ENCODE results near the gene ELOVL6. TPM values are rescaled to one million over a fixed set of nuclear protein-coding genes. Genes with fewer than 3 reads are reported as not detected.
A peak's percentile ranks its signal among the peaks of the same experiment; 100 is the strongest.

ELOVL6 gene
- total and polyA plus RNA-seq, 2 donors (not counting 1 experiment from before 2014, with no cell fraction given) = 15.0 to 43.4 TPM

DNA sequence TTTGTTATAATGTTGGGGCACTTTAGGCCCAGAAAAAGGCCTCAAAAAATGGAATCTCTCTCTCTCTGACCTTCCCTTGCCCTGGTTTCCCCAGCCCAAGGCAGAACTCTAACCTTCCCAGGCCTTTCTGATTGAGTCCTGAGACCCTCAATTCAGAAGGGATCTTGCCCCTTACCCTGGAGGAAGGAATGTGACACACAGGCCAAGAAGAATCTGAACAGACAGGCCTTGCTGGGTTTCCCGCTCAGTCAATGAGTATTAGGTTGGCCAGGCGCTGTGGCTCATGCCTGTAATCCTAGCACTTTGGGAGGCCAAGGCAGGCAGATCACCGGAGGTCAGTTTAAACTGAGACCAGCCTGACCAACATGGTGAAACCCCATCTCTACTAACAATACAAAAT, 27.6 kb downstream of the ELOVL6 start:
- H3K9ac ChIP-seq (ENCODE audit: insufficient read depth, low read length) = no peak overlapping the region
- TF ChIP-seq, protein P1, sequence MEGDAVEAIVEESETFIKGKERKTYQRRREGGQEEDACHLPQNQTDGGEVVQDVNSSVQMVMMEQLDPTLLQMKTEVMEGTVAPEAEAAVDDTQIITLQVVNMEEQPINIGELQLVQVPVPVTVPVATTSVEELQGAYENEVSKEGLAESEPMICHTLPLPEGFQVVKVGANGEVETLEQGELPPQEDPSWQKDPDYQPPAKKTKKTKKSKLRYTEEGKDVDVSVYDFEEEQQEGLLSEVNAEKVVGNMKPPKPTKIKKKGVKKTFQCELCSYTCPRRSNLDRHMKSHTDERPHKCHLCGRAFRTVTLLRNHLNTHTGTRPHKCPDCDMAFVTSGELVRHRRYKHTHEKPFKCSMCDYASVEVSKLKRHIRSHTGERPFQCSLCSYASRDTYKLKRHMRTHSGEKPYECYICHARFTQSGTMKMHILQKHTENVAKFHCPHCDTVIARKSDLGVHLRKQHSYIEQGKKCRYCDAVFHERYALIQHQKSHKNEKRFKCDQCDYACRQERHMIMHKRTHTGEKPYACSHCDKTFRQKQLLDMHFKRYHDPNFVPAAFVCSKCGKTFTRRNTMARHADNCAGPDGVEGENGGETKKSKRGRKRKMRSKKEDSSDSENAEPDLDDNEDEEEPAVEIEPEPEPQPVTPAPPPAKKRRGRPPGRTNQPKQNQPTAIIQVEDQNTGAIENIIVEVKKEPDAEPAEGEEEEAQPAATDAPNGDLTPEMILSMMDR (conservative IDR thresholded peaks at IDR 0.05 in 1 of 2, IDR thresholded peaks at IDR 0.05 in 1 of 2; ENCODE audit: low read depth in 1 of 2, low read length in 2 of 2) = peak; percentile 12 to 17
- TF ChIP-seq EZH2 (IDR thresholded peaks at IDR 0.05; ENCODE audit: low read length, missing control alignments) = no peak
- H3K4me1 ChIP-seq (ENCODE audit: control insufficient read depth, extremely low read depth, insufficient read depth, low read length) = peaks cover 2% of the 10 kb centered on the region
- H3K4me3 ChIP-seq (replicated peaks in 1 of 4; ENCODE audit: control extremely low read depth in 1 of 4, insufficient read depth in 1 of 4, low read depth in 3 of 4, low read length in 4 of 4) = no peak overlapping the region
- no peak for DNase-seq (ENCODE audit: low read depth in 2 of 2)
- H3K9me3 ChIP-seq (ENCODE audit: control insufficient read depth, insufficient read depth, low read depth, low read length) = no peaks in the 10 kb centered on the region
- no peaks in the 10 kb centered on the region for H3K36me3 ChIP-seq (ENCODE audit: control insufficient read depth, insufficient read depth, low read length)
- H3K27ac ChIP-seq (ENCODE audit: insufficient read depth, low read length) = no peak overlapping the region
- no peak overlapping the region for H2AFZ ChIP-seq (ENCODE audit: low read length)
- H3K79me2 ChIP-seq (ENCODE audit: control insufficient read depth, insufficient read depth, low read length) = no peaks in the 10 kb centered on the region
- H4K20me1 ChIP-seq (ENCODE audit: control insufficient read depth, extremely low read depth, insufficient read depth, low read length) = no peaks in the 10 kb centered on the region
- no peak overlapping the region for H3K4me2 ChIP-seq (ENCODE audit: extremely low read depth, insufficient read depth, low read length)
- no peaks in the 10 kb centered on the region for H3K27me3 ChIP-seq (ENCODE audit: control insufficient read depth, insufficient read depth, low read length)

DNA sequence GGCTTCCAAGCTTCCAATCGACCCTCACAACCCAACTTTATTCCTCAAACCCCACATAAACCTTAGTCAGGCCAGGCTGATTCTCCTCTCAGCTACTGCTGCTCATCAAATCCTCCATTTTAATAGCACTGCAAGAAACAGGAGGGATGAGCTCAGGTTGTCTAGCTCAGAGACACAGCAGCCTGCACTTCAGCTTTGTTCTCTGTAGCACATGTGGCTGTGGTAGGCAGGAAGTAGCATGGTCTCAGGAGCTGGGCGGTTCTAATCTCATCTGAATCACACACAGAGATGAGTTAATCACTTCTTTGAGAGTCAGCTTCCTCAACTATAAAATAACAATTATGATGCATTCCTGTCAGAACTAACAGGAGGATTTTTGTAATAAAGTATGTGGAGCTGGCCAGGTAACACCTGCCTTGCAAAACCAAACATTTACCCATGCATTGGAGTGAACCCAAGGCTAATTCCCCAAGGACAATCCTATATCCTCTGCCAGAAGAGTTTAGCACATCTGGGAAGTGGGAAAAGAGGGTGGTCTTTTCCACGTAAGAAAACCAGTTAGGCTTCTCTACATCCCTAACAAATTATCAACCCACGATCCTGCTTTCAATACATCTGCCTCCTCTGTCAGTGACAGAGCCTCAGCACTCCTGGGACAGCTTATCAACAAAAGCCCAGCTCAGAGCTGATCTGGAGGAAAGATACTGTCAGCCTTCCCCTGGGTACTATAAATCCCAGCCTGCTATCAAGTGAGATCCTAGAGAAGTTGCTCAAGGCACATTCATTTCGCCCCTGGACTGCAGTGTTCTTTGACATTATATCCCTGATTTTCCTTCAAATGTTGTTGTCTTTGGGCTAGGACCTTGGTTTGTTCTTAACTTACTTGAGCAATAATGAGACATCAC, 32.8 kb downstream of the ELOVL6 start:
- Histone ChIP-seq H3K9ac (ENCODE audit: insufficient read depth, low read length) (no peak overlapping the region), H3K9me3 (ENCODE audit: control insufficient read depth, insufficient read depth, low read depth, low read length) (no peaks in the 10 kb centered on the region), H2AFZ (ENCODE audit: low read length) (no peak overlapping the region), H3K4me2 (ENCODE audit: extremely low read depth, insufficient read depth, low read length) (no peak overlapping the region), H3K27me3 (ENCODE audit: control insufficient read depth, insufficient read depth, low read length) (no peaks in the 10 kb centered on the region), H3K36me3 (ENCODE audit: control insufficient read depth, insufficient read depth, low read length) (no peaks in the 10 kb centered on the region), H4K20me1 (ENCODE audit: control insufficient read depth, extremely low read depth, insufficient read depth, low read length) (no peaks in the 10 kb centered on the region), H3K79me2 (ENCODE audit: control insufficient read depth, insufficient read depth, low read length) (no peaks in the 10 kb centered on the region), H3K4me3 (replicated peaks in 1 of 4; ENCODE audit: control extremely low read depth in 1 of 4, insufficient read depth in 1 of 4, low read depth in 3 of 4, low read length in 4 of 4) (no peak overlapping the region), H3K4me1 (ENCODE audit: control insufficient read depth, extremely low read depth, insufficient read depth, low read length) (peaks cover 20% of the 10 kb centered on the region), H3K27ac (ENCODE audit: insufficient read depth, low read length) (peak overlapping the region; percentile 21)
- TF ChIP-seq, protein P1 (conservative IDR thresholded peaks at IDR 0.05 in 1 of 2, IDR thresholded peaks at IDR 0.05 in 1 of 2; ENCODE audit: low read depth in 1 of 2, low read length in 2 of 2) = no peak
- no peak for TF ChIP-seq EZH2 (IDR thresholded peaks at IDR 0.05; ENCODE audit: low read length, missing control alignments)
- peak; percentile 50 to 84 for DNase-seq (ENCODE audit: low read depth in 2 of 2)

DNA sequence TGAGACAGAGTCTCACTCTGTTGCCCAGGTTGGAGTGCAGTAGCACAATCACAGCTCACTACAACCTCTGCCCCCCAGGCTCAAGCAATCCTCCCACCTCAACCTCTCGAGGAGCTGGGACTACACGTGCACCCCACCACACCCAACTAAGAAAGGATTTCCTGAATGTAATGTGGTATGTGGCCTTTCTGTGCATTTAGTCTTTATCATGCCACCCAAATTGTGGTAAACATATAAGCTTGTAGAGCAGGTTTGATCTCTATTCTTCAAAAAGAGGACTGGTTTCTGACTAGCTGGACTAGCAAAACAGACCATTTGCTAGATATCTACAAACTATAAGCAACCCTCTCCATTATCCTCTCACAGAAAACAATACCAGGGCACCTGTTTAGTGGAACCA, 33.6 kb downstream of the ELOVL6 start:
- Histone ChIP-seq H3K4me1 (ENCODE audit: control insufficient read depth, extremely low read depth, insufficient read depth, low read length) (peaks cover 20% of the 10 kb centered on the region), H3K36me3 (ENCODE audit: control insufficient read depth, insufficient read depth, low read length) (no peaks in the 10 kb centered on the region), H3K9ac (ENCODE audit: insufficient read depth, low read length) (no peak overlapping the region), H3K79me2 (ENCODE audit: control insufficient read depth, insufficient read depth, low read length) (no peaks in the 10 kb centered on the region), H3K4me2 (ENCODE audit: extremely low read depth, insufficient read depth, low read length) (no peak overlapping the region), H3K27me3 (ENCODE audit: control insufficient read depth, insufficient read depth, low read length) (no peaks in the 10 kb centered on the region), H3K27ac (ENCODE audit: insufficient read depth, low read length) (peak overlapping the region; percentile 21), H3K4me3 (replicated peaks in 1 of 4; ENCODE audit: control extremely low read depth in 1 of 4, insufficient read depth in 1 of 4, low read depth in 3 of 4, low read length in 4 of 4) (no peak overlapping the region), H3K9me3 (ENCODE audit: control insufficient read depth, insufficient read depth, low read depth, low read length) (no peaks in the 10 kb centered on the region), H4K20me1 (ENCODE audit: control insufficient read depth, extremely low read depth, insufficient read depth, low read length) (no peaks in the 10 kb centered on the region), H2AFZ (ENCODE audit: low read length) (no peak overlapping the region)
- TF ChIP-seq EZH2 (IDR thresholded peaks at IDR 0.05; ENCODE audit: low read length, missing control alignments) = no peak
- TF ChIP-seq, protein P1 (conservative IDR thresholded peaks at IDR 0.05 in 1 of 2, IDR thresholded peaks at IDR 0.05 in 1 of 2; ENCODE audit: low read depth in 1 of 2, low read length in 2 of 2) = no peak
- no peak for DNase-seq (ENCODE audit: low read depth in 2 of 2)
